ENCODE results near the gene DOK1.
A peak's percentile ranks its signal among the peaks of the same experiment; 100 is the strongest.

Gene DOK1

GRCh38 chr2:74515271-74515980 lies 39.1 kb upstream of the DOK1 start:
- Histone ChIP-seq H3K27me3 (replicated peaks; ENCODE audit: control insufficient read depth, insufficient read depth, low read length) (peaks cover 2% of the 10 kb centered on the region; the same call in 1 of the 2 replicates), H3K4me3 (replicated peaks; ENCODE audit: low read depth, low read length) (no peak overlapping the region), H3K36me3 (ENCODE audit: control insufficient read depth, insufficient read depth, low read length) (no peaks in the 10 kb centered on the region)
- DNase-seq (ENCODE audit: extremely low read depth, insufficient read length) = peak; percentile 37
- no peak for TF ChIP-seq CTCF (IDR thresholded peaks at IDR 0.05; ENCODE audit: insufficient read depth, low read length, poor library complexity, severe bottlenecking)

- H3K4me3 ChIP-seq (replicated peaks; ENCODE audit: low read depth, low read length) = 0 out of 2 replicates have a peak overlapping the region, but pooled peaks have one; percentile 8
- DNase-seq (ENCODE audit: extremely low read depth, insufficient read length) = peak; percentile 71
- peaks cover 2% of the 10 kb centered on the region; the same call in 1 of the 2 replicates for H3K27me3 ChIP-seq (replicated peaks; ENCODE audit: control insufficient read depth, insufficient read depth, low read length)
- no peaks in the 10 kb centered on the region for H3K36me3 ChIP-seq (ENCODE audit: control insufficient read depth, insufficient read depth, low read length)
- no peak for TF ChIP-seq CTCF (IDR thresholded peaks at IDR 0.05; ENCODE audit: insufficient read depth, low read length, poor library complexity, severe bottlenecking)
These were observed 38.4 kb upstream of the DOK1 start for GRCh38 chr2:74515981-74516633.

GRCh38 chr2:74516650-74517049 lies 37.9 kb upstream of the DOK1 start:
- no peak for TF ChIP-seq CTCF (IDR thresholded peaks at IDR 0.05; ENCODE audit: insufficient read depth, low read length, poor library complexity, severe bottlenecking)
- Histone ChIP-seq H3K27me3 (replicated peaks; ENCODE audit: control insufficient read depth, insufficient read depth, low read length) (peaks cover 2% of the 10 kb centered on the region; the same call in 1 of the 2 replicates), H3K4me3 (replicated peaks; ENCODE audit: low read depth, low read length) (no peak overlapping the region), H3K36me3 (ENCODE audit: control insufficient read depth, insufficient read depth, low read length) (no peaks in the 10 kb centered on the region)
- DNase-seq (ENCODE audit: extremely low read depth, insufficient read length) = no peak

- no peaks in the 10 kb centered on the region for H3K27me3 ChIP-seq (replicated peaks; ENCODE audit: control insufficient read depth, insufficient read depth, low read length)
- H3K36me3 ChIP-seq (ENCODE audit: control insufficient read depth, insufficient read depth, low read length) = peaks cover 14% of the 10 kb centered on the region
- no peak overlapping the region for H3K4me3 ChIP-seq (replicated peaks; ENCODE audit: low read depth, low read length)
- no peak for DNase-seq (ENCODE audit: extremely low read depth, insufficient read length)
- TF ChIP-seq CTCF (IDR thresholded peaks at IDR 0.05; ENCODE audit: insufficient read depth, low read length, poor library complexity, severe bottlenecking) = no peak
These were observed 32.0 kb upstream of the DOK1 start for GRCh38 chr2:74522516-74522915.

- DNase-seq (ENCODE audit: extremely low read depth, insufficient read length) = no peak
- no peak for TF ChIP-seq CTCF (IDR thresholded peaks at IDR 0.05; ENCODE audit: insufficient read depth, low read length, poor library complexity, severe bottlenecking)
- Histone ChIP-seq H3K36me3 (ENCODE audit: control insufficient read depth, insufficient read depth, low read length) (peaks cover 18% of the 10 kb centered on the region), H3K4me3 (replicated peaks; ENCODE audit: low read depth, low read length) (no peak overlapping the region), H3K27me3 (replicated peaks; ENCODE audit: control insufficient read depth, insufficient read depth, low read length) (no peaks in the 10 kb centered on the region)
These were observed 30.5 kb upstream of the DOK1 start for GRCh38 chr2:74524005-74524404.
